Neutrophil (primary cell): ENCODE results near the gene IQCB1.
"Not testable (repeated sequence)": the region's sequence is repeated elsewhere in the genome, so short reads cannot be mapped to it uniquely, and the experiment has no call there.

Experiments
- H3K27ac ChIP-seq: fragments of 200-600 bp; sonication (generic); 2 replicates; pipeline ENCODE4 v1.5.1; 2016; ENCODE audit warnings: mild to moderate bottlenecking, moderate library complexity
- H3K27me3 ChIP-seq: fragments of 200-600 bp; sonication (generic); 2 replicates; pipeline ENCODE4 v1.6.0; 2016; ENCODE audit warnings: mild to moderate bottlenecking
- H3K36me3 ChIP-seq: fragments of 200-600 bp; sonication (generic); 2 replicates; pipeline ENCODE4 v1.5.1; 2017
- H3K4me1 ChIP-seq, 2 experiments: fragments of 200-600 bp in 1 of 2; sonication (generic) in 1 of 2; 1 replicate in 1 of 2; 2 replicates in 1 of 2; pipeline versions ENCODE4 v1.5.1 to v1.6.1; 2013 to 2016; ENCODE audit warnings: low read depth in 1 of 2, low read length in 1 of 2, mild to moderate bottlenecking in 1 of 2, moderate library complexity in 1 of 2; ENCODE audit not compliant: control insufficient read depth in 1 of 2, insufficient read depth in 1 of 2
- H3K4me3 ChIP-seq, 2 experiments: fragments of 200-600 bp in 1 of 2; sonication (generic) in 1 of 2; 1 replicate in 1 of 2; 2 replicates in 1 of 2; pipeline ENCODE4 v1.5.1; 2013 to 2016; ENCODE audit warnings: low read depth in 1 of 2, low read length in 1 of 2, mild to moderate bottlenecking in 1 of 2, moderate library complexity in 1 of 2
- H3K9me3 ChIP-seq: fragments of 200-600 bp; sonication (generic); 2 replicates; pipeline ENCODE4 v1.5.1; 2016
- TF ChIP-seq, protein P1 (sequence below): fragments of 200-600 bp; sonication (generic); IDR thresholded peaks from 2 replicates; pipeline ENCODE4 v1.5.1; 2016; ENCODE audit warnings: antibody characterized with exemption

The IQCB1 gene

DNA sequence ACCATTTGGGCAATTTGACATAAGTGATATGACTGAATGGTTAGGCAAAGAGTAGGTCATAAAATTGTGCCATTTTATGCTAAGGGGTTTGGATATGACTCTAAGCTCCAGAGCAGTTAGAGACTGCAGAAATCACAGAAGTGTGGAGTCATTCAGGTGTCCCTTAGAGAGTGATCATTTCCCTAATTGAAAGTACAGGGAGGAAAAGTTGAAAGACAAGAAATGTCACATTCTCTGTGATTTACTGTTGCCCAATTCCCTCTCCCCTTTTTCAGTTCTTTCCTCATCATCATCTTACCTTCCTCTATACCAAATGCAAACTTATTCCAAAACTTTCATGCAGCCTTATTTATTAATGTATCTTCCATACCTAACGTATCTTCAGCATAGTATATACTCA is 82.6 kb downstream of the IQCB1 start:
- H3K36me3 ChIP-seq: no peaks in the 10 kb centered on the region
- H3K9me3 ChIP-seq: no peaks in the 10 kb centered on the region
- TF ChIP-seq, protein P1, sequence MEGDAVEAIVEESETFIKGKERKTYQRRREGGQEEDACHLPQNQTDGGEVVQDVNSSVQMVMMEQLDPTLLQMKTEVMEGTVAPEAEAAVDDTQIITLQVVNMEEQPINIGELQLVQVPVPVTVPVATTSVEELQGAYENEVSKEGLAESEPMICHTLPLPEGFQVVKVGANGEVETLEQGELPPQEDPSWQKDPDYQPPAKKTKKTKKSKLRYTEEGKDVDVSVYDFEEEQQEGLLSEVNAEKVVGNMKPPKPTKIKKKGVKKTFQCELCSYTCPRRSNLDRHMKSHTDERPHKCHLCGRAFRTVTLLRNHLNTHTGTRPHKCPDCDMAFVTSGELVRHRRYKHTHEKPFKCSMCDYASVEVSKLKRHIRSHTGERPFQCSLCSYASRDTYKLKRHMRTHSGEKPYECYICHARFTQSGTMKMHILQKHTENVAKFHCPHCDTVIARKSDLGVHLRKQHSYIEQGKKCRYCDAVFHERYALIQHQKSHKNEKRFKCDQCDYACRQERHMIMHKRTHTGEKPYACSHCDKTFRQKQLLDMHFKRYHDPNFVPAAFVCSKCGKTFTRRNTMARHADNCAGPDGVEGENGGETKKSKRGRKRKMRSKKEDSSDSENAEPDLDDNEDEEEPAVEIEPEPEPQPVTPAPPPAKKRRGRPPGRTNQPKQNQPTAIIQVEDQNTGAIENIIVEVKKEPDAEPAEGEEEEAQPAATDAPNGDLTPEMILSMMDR: no peak
- no peak overlapping the region for H3K4me3 ChIP-seq
- H3K27ac ChIP-seq: no peak overlapping the region
- H3K27me3 ChIP-seq: peaks cover 28% of the 10 kb centered on the region
- H3K4me1 ChIP-seq: peaks cover 23% of the 10 kb centered on the region in 2 experiments

DNA sequence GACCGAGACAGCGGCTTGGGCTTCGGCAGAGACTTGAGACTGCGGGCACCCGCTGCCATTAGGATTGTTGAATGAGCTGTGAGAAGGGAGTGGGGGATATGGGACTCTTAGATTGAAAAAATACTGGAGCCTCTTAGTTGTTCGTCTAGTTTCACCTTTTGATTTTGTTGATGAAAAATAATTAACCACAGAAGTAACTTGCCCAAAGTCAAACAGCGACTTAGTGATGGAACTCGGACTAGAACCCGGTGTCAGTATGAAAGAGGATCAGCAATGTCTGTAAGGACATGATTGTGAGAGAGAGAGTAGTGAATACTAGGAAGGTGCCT is 84.8 kb downstream of the IQCB1 start:
- TF ChIP-seq, protein P1: no peak
- H3K9me3 ChIP-seq: no peaks in the 10 kb centered on the region
- H3K36me3 ChIP-seq: no peaks in the 10 kb centered on the region
- peak overlapping the region; percentile 94 for H3K27ac ChIP-seq
- peaks cover 28% of the 10 kb centered on the region for H3K27me3 ChIP-seq
- H3K4me3 ChIP-seq: peak overlapping the region; percentile 93 to 95
- H3K4me1 ChIP-seq: peaks cover 23% of the 10 kb centered on the region in 2 experiments

DNA sequence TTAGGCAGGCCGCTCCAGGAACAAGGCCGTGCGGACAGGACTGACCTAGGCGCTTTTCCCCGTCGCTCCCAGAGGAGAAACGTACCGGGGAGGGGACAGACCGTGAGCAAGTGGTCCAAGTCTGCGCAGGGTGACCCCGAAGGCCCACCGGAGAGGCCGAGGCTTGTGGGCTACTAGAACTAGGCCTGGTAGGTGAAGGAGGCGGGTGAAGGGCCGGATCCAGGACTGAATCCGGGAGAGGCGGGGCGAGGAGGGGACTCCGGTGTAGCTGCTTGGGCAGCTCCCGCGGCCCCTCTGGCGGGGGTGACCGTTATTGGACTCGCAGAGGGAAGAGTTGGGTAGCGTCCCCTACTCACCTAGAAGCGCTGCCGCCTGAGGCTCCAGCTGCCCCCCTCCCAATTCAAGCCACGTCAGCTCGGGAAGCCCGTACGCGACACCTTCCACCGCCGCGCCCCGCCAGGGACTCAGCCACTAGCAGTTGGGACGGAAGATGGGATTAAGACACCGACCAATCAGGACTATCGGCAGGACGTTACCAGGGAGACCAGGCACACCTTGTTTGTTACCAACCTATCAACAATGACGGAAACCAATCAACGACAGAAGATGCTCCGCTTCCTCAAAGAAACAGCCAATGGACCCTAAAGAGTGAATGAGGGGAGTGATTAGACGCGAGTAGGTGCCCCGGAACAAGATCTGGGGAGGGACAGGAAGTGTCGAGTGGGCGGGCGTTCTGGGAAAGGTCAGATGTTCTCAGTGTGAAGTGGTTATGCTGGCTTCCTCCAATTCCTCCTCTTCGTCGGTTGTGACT is 85.4 kb downstream of the IQCB1 start, which contains the start of gene GOLGB1:
Gene GOLGB1 (minus strand): TSS at position 466 of the 811 bp plus-strand sequence. CDS start 18,770 bp downstream, outside the sequence.
- Histone ChIP-seq H3K9me3 (no peaks in the 10 kb centered on the region), H3K27me3 (peaks cover 28% of the 10 kb centered on the region), H3K27ac (peak within 1 kb of the TSS; percentile 94), H3K36me3 (no peaks in the 10 kb centered on the region), H3K4me3 (peak within 1 kb of the TSS; percentile 93 to 95), H3K4me1 (peaks cover 23% of the 10 kb centered on the region in 2 experiments)
- TF ChIP-seq, protein P1: peak; percentile 28

DNA sequence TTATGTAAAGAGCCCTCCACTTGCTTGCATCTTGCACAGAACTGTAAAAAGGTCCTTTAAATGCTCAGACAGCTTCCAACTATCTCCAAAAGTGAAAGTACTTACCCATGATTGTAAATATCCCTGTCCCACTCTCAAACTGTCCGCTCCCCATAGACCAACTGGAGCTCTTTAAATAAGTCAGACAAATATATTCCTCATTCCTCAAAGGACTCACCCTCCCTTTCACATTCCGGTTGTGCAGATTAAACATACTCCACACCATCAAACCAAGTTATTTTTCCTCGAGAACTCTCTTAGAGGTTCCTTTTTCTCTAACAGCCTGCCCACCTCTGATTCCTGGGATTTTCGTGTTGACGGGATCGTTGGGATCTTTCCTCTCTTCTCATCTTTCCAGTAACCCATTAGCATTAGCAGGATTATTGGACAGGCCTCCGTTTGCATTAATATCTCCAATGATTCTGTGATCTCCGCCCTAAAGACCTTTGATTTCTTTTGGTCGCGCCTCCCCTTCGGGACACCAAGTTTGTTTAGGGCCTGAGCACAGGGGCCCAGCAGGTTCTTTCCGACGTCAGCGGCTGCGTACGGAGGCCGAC is 86.1 kb downstream of the IQCB1 start:
- peak overlapping the region; percentile 94 for H3K27ac ChIP-seq
- no peaks in the 10 kb centered on the region for H3K9me3 ChIP-seq
- H3K27me3 ChIP-seq: peaks cover 27% of the 10 kb centered on the region
- peak overlapping the region; percentile 93 to 95 for H3K4me3 ChIP-seq
- TF ChIP-seq, protein P1: no peak
- peaks cover 23% of the 10 kb centered on the region in 2 experiments for H3K4me1 ChIP-seq
- H3K36me3 ChIP-seq: no peaks in the 10 kb centered on the region

DNA sequence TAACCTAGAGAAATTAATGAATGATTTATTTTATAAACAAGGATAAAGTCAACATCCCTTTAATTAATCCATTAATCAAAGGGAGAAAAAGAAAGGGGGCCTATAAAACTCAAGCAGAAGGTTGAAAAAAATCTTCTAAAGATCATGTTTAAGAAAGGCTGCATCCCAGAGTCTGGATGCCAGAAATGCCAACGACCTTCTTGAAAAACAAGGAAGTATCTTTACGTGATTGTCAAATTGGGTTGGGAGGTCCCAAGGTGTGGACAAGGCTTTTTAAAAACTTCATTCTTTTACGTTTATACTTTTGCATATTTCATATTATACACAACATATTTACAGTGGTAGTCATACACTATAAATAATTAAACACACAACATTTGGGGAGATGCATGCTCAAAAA is 86.9 kb downstream of the IQCB1 start:
- Histone ChIP-seq H3K4me3 (no peak overlapping the region), H3K36me3 (no peaks in the 10 kb centered on the region), H3K27ac (peak overlapping the region; percentile 94), H3K9me3 (no peaks in the 10 kb centered on the region), H3K4me1 (peaks cover 23% of the 10 kb centered on the region in 2 experiments), H3K27me3 (peaks cover 19% of the 10 kb centered on the region)
- TF ChIP-seq, protein P1: no peak

DNA sequence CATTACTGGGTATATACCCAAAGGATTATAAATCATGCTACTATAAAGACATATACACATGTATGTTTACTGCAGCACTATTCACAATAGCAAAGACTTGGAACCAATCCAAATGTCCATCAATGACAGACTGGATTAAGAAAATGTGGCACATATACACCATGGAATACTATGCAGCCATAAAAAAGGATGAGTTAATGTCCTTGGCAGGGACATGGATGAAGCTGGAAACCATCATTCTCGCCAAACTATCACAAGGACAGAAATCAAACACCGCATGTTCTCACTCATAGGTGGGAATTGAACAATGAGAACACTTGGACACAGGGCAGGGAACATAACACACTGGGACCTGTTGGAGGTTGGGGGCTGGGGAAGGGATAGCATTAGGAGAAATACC is 91.8 kb downstream of the IQCB1 start:
- H3K4me1 ChIP-seq, H3K9me3 ChIP-seq, H3K36me3 ChIP-seq, H3K27me3 ChIP-seq, H3K27ac ChIP-seq, H3K4me3 ChIP-seq: not testable (repeated sequence)
